ENCODE results near the gene SMCHD1. TPM values are rescaled to one million over a fixed set of nuclear protein-coding genes. Genes with fewer than 3 reads are reported as not detected.

The SMCHD1 gene
- total RNA-seq, 1 experiment from 2014 or later, result 48.6 TPM

DNA sequence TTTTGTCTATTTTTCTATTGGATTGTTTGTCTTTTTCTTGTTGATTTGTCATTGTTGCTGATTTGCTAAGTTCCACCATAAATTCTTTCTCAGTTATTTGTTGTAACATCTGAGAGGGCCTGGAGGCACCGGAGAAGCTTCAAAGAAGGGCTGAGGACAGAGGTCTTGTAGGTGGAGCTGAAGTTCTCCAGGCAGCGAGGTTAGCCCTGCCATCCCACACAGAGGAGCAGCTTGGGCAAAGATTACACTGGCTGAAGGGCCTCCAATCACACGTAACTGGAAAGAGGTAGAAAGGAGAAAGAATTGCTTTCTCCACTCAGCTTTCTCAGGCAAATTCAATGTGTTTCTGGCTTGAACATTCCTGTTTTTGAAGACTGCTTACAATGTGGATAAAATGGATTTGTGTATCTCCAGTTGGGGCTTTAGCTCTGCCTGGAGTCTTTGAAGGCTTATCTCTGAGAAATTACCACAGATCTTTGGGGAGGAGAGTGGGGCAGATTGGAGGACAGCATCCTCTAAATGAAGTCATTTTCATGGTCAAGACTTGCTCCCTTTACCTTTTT is 170.2 kb downstream of the SMCHD1 start:
- Histone ChIP-seq H3K9me3 (ENCODE audit: control insufficient read depth in 1 of 2, insufficient read depth in 1 of 2, low read depth in 1 of 2, low read length in 2 of 2) (no peaks in the 10 kb centered on the region), H3K27ac (ENCODE audit: low read depth, low read length) (no peak overlapping the region), H2AFZ (ENCODE audit: low read depth, low read length, poor library complexity, severe bottlenecking) (no peak overlapping the region), H3K4me3 (replicated peaks in 1 of 2; ENCODE audit: low read depth in 1 of 2, low read length in 2 of 2) (no peak overlapping the region), H3K4me1 (ENCODE audit: control insufficient read depth in 1 of 2, insufficient read depth in 2 of 2, low read length in 2 of 2) (no peaks in the 10 kb centered on the region), H3K9me2 (ENCODE audit: insufficient read depth) (no peaks in the 10 kb centered on the region), H3K9ac (ENCODE audit: low read length) (no peak overlapping the region), H3K79me2 (ENCODE audit: insufficient read depth, low read length) (no peaks in the 10 kb centered on the region), H3K36me3 (ENCODE audit: control insufficient read depth in 1 of 2, insufficient read depth in 2 of 2, low read length in 2 of 2) (no peaks in the 10 kb centered on the region), H4K20me1 (ENCODE audit: insufficient read depth) (no peaks in the 10 kb centered on the region), H3K27me3 (ENCODE audit: insufficient read depth, low read length) (no peaks in the 10 kb centered on the region), H3K4me2 (ENCODE audit: low read length) (no peak overlapping the region)
- CTCF ChIA-PET, result no interaction called here
- RAD21 ChIA-PET (ENCODE audit: low non-redundant PET in 1 of 2, low total read pairs in 2 of 2, uncharacterized antibody in 2 of 2, unreplicated experiment in 2 of 2), result no interaction called here
- DNase-seq (ENCODE audit: low read depth, low spot score), result no peak
- intact Hi-C loops (cut with micrococcal nuclease), result no loop called here
- TF ChIP-seq, protein P1, sequence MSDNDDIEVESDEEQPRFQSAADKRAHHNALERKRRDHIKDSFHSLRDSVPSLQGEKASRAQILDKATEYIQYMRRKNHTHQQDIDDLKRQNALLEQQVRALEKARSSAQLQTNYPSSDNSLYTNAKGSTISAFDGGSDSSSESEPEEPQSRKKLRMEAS (IDR thresholded peaks at IDR 0.05), result no peak
- TF ChIP-seq FOSL1 (IDR thresholded peaks at IDR 0.05; ENCODE audit: low read depth), result no peak
- TF ChIP-seq SRF (IDR thresholded peaks at IDR 0.05; ENCODE audit: low read depth), result no peak
- TF ChIP-seq ELF1 (IDR thresholded peaks at IDR 0.05; ENCODE audit: borderline replicate concordance, low read depth), result no peak
- no peak for TF ChIP-seq YY1 (IDR thresholded peaks at IDR 0.05; ENCODE audit: extremely low read depth, insufficient replicate concordance, low read depth, low read length)
- TF ChIP-seq, protein P2, sequence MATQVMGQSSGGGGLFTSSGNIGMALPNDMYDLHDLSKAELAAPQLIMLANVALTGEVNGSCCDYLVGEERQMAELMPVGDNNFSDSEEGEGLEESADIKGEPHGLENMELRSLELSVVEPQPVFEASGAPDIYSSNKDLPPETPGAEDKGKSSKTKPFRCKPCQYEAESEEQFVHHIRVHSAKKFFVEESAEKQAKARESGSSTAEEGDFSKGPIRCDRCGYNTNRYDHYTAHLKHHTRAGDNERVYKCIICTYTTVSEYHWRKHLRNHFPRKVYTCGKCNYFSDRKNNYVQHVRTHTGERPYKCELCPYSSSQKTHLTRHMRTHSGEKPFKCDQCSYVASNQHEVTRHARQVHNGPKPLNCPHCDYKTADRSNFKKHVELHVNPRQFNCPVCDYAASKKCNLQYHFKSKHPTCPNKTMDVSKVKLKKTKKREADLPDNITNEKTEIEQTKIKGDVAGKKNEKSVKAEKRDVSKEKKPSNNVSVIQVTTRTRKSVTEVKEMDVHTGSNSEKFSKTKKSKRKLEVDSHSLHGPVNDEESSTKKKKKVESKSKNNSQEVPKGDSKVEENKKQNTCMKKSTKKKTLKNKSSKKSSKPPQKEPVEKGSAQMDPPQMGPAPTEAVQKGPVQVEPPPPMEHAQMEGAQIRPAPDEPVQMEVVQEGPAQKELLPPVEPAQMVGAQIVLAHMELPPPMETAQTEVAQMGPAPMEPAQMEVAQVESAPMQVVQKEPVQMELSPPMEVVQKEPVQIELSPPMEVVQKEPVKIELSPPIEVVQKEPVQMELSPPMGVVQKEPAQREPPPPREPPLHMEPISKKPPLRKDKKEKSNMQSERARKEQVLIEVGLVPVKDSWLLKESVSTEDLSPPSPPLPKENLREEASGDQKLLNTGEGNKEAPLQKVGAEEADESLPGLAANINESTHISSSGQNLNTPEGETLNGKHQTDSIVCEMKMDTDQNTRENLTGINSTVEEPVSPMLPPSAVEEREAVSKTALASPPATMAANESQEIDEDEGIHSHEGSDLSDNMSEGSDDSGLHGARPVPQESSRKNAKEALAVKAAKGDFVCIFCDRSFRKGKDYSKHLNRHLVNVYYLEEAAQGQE (IDR thresholded peaks at IDR 0.05; ENCODE audit: low read depth), result no peak
- TF ChIP-seq SIN3A (IDR thresholded peaks at IDR 0.05; ENCODE audit: low read depth), result no peak
- no peak for TF ChIP-seq RAD21 (IDR thresholded peaks at IDR 0.05; ENCODE audit: low read depth)
- POLR2A ChIA-PET, result no interaction called here
- no peak for ATAC-seq
- no TSS peak for BruUV-seq (replicated peaks)
